ENCODE measurements around the gene MARS1.

MARS1 gene

DNA sequence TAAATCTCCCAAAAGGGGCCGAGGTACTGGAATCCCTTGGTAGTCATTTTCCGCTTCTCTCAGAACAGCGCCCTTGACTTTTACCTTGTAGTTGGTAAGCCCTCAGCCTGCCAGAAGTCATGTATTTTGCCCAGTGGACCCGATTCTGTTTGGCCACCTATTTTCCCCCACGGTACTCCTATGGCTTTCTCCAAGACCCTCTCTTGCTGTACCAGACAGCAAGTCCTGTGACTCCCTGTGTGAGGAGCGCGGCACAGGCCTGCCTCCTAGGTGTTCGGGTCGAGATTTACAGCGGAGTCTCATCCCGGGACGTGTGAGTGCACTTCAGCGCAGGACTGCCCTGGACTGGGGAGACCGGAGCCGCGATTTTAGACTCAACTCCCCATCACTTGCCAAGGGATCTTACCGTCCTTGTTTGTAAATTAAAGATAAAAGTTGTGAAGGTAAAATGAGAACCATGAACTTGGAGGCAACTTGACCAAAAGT is 33.7 kb downstream of the MARS1 start:
- Histone ChIP-seq H3K9ac (no peak overlapping the region), H3K4me3 (ENCODE audit: low read depth, low read length) (peak overlapping the region; percentile 52), H3K27ac (peak overlapping the region; percentile 99), H3K4me1 (peaks cover 39% of the 10 kb centered on the region), H3K79me2 (peaks cover 23% of the 10 kb centered on the region), H3K9me3 (ENCODE audit: control insufficient read depth, low read length) (no peaks in the 10 kb centered on the region), H2AFZ (peak overlapping the region; percentile 91), H3K27me3 (ENCODE audit: control insufficient read depth, insufficient read depth, low read length) (no peaks in the 10 kb centered on the region), H3K36me3 (ENCODE audit: control insufficient read depth, insufficient read depth, low read length) (no peaks in the 10 kb centered on the region), H3K4me2 (ENCODE audit: low read length) (peak overlapping the region; percentile 57)
- no peak for TF ChIP-seq CTCF (IDR thresholded peaks at IDR 0.05)

DNA sequence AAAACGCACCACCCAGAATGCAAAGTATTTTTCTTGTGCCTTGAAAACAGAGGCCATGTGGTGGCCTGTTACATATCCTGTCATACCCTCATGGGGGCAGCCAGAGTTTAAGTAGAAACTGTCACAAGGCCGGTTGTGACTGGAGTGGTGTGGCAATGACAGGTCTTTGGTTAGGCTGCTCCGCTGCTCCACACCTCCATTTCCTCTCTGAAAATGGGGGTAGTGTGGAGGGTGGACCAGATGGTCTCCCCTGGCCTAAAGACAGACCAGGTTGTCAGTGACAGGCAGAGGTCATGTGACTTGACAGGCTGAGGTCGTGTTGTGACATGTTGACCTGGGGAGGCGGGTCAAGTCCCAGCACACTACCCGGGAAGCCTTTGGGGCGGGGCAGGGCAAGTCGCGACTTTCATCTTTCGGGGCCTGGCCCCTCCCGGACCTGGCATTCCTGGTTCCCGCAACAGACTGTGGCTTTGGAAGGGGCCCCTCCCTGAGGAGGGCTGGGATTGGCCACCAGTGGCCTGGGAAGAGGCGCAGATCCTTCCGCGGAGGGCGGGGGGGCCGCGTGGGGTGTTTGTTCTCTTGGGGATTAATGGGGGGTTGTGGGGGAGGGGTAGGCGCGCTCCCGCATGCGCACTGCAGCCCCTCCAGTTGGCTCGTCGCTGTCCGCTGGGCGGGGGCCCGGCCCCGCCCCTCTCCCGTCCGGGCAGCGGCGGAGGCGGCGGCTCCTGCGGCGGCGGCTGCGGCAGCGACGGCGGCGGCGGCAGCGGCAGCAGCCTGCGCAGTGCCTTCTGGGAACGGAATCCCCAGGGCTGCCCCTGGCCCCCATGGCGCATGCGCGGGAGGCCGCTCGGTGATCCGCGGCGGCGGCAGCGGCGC is 34.4 kb downstream of the MARS1 start, which contains the start of gene MBD6:
MBD6 (plus strand) TSS at position 814 of the 876 bp plus-strand sequence. CDS start 1,480 bp downstream, outside the sequence.
- TF ChIP-seq CTCF (IDR thresholded peaks at IDR 0.05) = no peak
- no peaks in the 10 kb centered on the region for H3K9me3 ChIP-seq (ENCODE audit: control insufficient read depth, low read length)
- H3K79me2 ChIP-seq = peaks cover 23% of the 10 kb centered on the region
- peak within 1 kb of the TSS; percentile 69 for H3K4me2 ChIP-seq (ENCODE audit: low read length)
- peak within 1 kb of the TSS; percentile 91 for H2AFZ ChIP-seq
- peak within 1 kb of the TSS; percentile 31 for H3K9ac ChIP-seq
- H3K27ac ChIP-seq = peak within 1 kb of the TSS; percentile 99
- H3K27me3 ChIP-seq (ENCODE audit: control insufficient read depth, insufficient read depth, low read length) = no peaks in the 10 kb centered on the region
- H3K4me3 ChIP-seq (ENCODE audit: low read depth, low read length) = peak within 1 kb of the TSS; percentile 68
- H3K4me1 ChIP-seq = peaks cover 39% of the 10 kb centered on the region
- H3K36me3 ChIP-seq (ENCODE audit: control insufficient read depth, insufficient read depth, low read length) = no peaks in the 10 kb centered on the region

DNA sequence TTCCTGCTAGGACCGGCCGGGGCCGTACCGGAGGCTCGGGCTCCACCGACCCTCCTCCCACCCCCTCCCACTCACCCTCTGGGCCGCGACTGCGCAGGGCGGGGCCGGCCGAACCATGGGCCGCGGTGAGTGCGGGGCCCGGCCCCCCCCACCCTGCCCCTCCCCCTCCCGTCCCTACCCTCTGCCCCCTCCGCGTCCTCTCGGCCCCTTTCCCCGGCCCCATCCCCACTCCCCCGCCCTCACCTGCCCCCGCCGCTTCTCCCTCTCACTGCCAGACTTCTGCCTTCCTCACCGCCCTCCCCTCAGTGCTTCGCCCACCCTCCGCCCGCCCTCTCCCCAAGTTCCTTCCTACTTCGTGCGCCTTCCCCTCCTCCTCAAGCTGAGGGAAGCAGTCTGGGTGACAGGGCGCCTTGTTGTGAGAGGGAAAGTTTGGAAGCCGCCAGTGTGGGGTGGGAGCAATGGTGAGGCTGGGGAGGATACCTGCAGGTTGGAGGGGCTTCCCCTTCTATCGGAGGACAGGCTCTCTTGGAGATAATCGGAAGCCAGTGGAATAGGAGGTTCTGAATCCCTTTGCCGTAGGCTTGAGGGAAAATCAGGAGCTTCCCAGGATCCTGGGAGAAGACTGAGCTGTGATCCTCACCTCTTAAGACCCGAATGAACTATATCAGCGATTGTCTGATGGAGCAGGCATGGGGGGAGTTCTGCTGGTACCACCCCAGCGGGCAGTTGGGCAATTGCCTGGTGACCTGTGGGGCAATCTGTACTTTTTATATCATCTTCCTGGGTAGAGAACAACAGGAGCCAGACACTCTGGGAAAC is 35.2 kb downstream of the MARS1 start:
- Histone ChIP-seq H3K9ac (no peak overlapping the region), H3K4me2 (ENCODE audit: low read length) (peak overlapping the region; percentile 69), H2AFZ (peak overlapping the region; percentile 79), H3K79me2 (peaks cover 20% of the 10 kb centered on the region), H3K4me3 (ENCODE audit: low read depth, low read length) (peak overlapping the region; percentile 68), H3K9me3 (ENCODE audit: control insufficient read depth, low read length) (no peaks in the 10 kb centered on the region), H3K4me1 (peaks cover 37% of the 10 kb centered on the region), H3K36me3 (ENCODE audit: control insufficient read depth, insufficient read depth, low read length) (no peaks in the 10 kb centered on the region), H3K27ac (peak overlapping the region; percentile 99), H3K27me3 (ENCODE audit: control insufficient read depth, insufficient read depth, low read length) (no peaks in the 10 kb centered on the region)
- no peak for TF ChIP-seq CTCF (IDR thresholded peaks at IDR 0.05)

- Histone ChIP-seq H2AFZ (no peak overlapping the region), H3K4me2 (ENCODE audit: low read length) (peak overlapping the region; percentile 69), H3K27me3 (ENCODE audit: control insufficient read depth, insufficient read depth, low read length) (no peaks in the 10 kb centered on the region), H3K9me3 (ENCODE audit: control insufficient read depth, low read length) (no peaks in the 10 kb centered on the region), H3K36me3 (ENCODE audit: control insufficient read depth, insufficient read depth, low read length) (no peaks in the 10 kb centered on the region), H3K4me3 (ENCODE audit: low read depth, low read length) (peak overlapping the region; percentile 68), H3K9ac (no peak overlapping the region), H3K4me1 (peaks cover 28% of the 10 kb centered on the region), H3K27ac (peak overlapping the region; percentile 99), H3K79me2 (peaks cover 14% of the 10 kb centered on the region)
- TF ChIP-seq CTCF (IDR thresholded peaks at IDR 0.05) = no peak
Measured at GRCh38 chr12:57523706-57524614, 36.1 kb downstream of the MARS1 start.
